Measurements from ENCODE around the gene SLC15A3.
"Not testable (repeated sequence)": the region's sequence is repeated elsewhere in the genome, so short reads cannot be mapped to it uniquely, and the experiment has no call there.

The SLC15A3 gene

GRCh38 chr11:60912851-60913528 lies 39.0 kb downstream of the SLC15A3 start:
- peak in 1 of 14 donors; percentile 48 for DNase-seq

DNA sequence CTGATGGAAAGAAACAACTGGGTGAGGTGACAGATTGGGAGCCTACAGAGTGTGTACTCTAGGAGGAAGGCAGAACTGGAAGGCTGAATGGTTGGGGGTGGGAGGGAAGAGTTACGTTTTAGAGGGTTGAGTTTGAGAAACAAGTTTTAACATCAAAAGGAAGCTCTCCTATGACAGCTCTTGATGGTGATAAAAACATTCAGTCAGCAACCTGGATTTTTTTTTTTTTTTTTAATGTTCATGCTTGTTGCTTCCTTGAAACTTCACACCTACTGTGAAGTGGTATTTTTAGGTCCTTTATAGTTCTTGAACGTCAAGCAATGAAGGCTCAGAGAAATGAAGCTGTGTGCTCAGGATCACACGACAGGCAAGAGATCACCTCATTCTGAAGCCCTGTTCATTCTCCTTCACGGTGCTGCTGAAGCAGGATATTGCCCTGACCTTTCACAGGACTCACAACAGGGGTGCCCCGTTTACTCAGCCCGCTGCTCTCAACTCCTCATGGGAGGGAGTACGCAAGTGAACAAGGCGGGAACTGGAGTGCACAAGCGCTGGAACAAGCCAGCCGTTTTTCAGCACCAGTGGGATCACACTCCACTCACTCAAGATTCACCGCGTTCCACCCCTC lies 39.6 kb downstream of the SLC15A3 start:
- no peak for DNase-seq

DNA sequence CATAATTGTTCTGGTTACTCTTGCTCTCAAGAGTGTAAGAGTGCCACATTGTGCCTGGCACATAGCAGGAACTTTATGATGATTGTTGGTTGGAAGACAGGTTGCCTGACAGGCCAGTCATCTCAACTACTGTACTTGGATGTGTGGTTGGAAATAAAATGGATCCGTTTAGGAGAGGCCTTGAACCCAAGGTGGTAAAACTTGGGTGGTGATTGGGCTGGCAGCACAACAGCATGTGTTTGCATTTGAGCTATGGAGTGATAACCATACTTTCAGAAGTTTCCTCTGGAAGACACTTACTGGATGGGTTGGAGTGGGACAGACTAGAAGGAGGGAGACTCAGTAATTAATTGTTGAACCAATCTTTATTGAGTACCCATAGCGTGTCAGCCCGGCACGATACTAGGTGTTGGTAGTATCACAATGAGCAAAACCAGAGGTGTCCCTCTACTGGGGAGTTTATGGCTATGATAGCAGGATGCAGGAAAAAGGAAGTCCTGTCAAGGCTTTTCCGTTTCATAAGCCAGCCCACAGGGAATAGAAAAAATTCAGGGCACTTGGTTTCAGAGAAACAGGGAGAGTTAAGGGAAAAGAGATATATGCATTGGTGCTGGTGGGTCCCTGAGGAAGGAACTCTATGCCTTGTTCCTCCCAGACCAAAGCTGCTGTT lies 41.1 kb downstream of the SLC15A3 start:
- no peak for DNase-seq

GRCh38 chr11:60910281-60910687 lies 41.7 kb downstream of the SLC15A3 start:
- DNase-seq, result peak in 2 of 14 donors; percentile 39 to 43

DNA sequence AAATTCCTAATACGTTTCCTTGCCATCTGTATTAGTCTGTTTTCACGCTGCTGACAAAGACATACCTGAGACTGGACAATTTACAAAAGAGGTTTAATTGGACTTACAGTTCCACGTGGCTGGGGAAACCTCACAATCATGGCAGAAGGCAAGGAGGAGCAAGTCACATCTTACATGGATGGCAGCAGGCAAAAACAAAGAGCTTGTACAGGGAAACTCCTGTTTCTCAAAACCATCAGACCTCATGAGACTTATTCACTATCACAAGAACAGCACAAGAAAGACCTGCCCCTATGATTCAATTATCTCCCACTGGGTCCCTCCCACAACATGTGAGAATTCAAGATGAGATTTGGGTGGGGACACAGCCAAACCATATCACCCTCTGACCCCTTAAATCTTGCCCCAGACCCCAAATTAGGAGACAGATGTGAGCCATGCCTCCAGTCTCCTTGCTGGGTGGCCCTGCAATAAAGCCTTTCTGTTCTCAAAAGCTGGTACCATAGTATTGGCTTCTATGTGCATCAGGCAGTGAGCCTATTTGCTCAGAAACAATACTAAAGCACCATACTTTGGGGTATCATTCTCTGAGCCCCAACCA lies 42.2 kb downstream of the SLC15A3 start:
- DNase-seq, result not testable (repeated sequence)

GRCh38 chr11:60908803-60909202 lies 43.2 kb downstream of the SLC15A3 start:
- DNase-seq, result no peak

DNA sequence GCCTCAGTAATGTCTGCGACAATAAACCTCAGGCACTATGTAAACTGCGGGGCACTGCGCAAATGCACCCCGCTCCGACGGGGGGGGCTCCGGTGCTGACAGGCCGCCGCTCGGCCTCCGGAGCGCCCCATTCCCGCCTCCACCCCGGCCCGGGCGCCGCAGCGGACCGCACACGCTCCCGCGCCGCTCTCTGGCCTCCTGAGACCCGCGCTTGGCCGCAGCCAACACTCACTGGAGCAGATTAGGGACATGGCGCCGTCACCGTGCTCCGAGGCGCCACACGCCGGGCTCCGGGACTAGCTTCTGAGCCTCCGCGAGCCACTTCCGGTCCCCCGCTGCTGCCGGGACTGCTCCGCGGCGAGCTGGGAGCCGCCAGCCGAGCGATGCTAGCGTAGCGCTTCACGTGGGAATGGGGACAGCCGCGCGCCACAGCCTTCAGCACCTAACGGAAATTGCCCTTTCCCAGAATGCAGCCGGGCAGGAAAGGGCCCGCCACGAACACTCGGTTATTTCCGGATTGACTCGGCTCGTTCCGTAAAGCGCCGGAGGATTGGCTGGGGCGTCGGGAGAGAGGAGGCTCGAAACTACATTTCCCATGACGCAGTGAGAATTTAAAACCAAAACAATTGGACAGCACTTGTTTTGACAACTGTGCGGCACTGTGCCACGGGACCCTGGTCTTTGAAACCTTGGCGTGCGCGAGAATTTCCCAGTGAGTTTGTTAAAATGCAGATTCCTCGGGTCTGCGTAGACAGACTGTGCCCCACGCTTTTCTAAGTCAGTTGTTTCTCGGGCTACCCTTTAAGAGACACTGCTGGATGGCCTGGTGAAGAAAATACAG lies 45.6 kb downstream of the SLC15A3 start, which contains the start of gene PRPF19:
TSS of gene PRPF19 (minus strand) at position 454 of the 841 bp plus-strand sequence. CDS start at position 251, 203 bp downstream.
- DNase-seq, result peak; percentile 69 to 98 (median 96)

GRCh38 chr11:60905551-60906113 lies 46.3 kb downstream of the SLC15A3 start:
- peak in 1 of 14 donors; percentile 38 for DNase-seq

DNA sequence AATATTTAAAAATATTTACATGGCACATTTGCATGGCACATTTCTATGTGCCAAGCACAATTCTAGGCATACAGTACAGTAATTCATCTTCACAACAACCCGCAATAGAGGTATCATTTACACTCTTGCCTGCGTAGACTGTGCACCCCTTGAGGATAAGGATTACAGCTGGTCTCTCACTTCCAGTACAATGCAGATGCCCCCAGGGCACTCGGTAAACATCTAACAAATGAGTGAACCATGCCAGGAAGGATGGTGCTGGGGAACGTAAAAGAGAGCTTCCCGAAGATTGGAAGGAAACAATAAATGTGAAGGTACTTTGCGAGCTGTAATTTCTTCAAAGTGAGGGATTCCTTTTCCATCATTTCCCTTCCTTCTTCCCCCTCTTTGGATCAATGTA lies 46.9 kb downstream of the SLC15A3 start:
- DNase-seq, result no peak

- DNase-seq, result no peak
Observed at GRCh38 chr11:60902625-60903024, 49.4 kb downstream of the SLC15A3 start.

GRCh38 chr11:60900673-60901404 lies 51.1 kb downstream of the SLC15A3 start:
- DNase-seq, result peak in 6 of 14 donors; percentile 25 to 66 (median 54)

DNA sequence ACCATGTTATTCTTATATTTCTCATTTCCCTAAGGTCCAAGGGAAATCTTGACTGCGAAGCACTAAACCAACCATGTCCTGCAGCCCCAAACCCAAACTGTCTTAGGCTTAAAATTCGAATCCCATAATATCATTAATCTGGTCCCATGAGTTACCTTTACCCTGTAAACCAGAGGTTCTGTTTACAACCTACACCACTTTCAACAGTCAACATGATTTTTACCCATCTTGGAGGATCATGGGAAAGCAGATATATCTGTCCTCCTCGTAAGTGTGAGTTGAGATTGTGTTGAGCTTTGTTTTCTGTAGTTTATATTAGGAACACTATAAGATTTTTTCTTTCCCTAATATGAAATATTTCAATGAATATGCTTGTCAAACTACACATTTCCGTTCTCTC lies 52.0 kb downstream of the SLC15A3 start:
- no peak for DNase-seq

- DNase-seq, result peak in 1 of 14 donors; percentile 13
Observed at GRCh38 chr11:60899046-60899936, 52.7 kb downstream of the SLC15A3 start.

DNA sequence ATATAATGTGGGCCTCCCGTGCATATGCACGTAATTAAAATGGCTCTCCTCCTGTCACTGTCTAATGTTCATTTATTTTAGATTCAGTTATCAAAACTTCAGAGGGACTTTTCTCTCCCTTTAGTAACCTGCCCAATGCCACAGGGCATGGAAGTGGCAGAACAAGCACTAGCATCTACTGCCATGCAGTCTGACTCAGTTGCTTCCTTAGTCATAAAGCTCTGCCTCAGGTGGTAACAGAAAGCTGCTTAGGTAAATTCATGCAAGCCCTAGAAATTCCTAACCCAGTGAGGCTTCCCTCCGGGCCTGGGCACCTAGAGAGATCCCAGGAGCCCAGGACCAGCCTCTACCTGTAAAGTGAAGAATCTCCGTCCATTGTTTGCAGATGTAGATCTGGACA lies 54.5 kb downstream of the SLC15A3 start:
- DNase-seq, result no peak

DNA sequence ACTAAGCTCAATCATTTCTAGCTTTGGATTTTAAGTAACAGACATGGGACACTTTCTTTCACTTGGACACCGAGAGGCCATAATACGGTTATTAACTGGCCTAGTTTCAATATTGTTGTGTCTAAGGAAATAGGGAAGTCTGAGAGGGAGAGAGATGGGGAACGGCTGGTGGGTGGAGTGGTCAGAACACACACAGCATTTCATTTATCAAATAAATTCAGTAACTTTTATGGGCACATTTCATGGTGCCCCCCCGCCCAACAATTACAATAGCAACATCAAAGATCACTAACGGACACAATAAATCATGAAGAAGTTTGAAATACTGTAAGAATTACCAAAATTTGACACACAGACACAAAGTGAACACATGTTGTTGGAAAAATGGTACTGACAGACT lies 56.3 kb downstream of the SLC15A3 start:
- no peak for DNase-seq

- no peak for DNase-seq
Observed at GRCh38 chr11:60891103-60891741, 60.8 kb downstream of the SLC15A3 start.

- DNase-seq, result no peak
Observed at GRCh38 chr11:60890696-60891095, 61.3 kb downstream of the SLC15A3 start.

- no peak for DNase-seq
Observed at GRCh38 chr11:60889869-60890311, 62.1 kb downstream of the SLC15A3 start.

- peak in 3 of 14 donors; percentile 7 to 34 (median 16) for DNase-seq
Observed at GRCh38 chr11:60887556-60887955, 64.4 kb downstream of the SLC15A3 start.
